Ascending aorta (tissue), 2 donors: ENCODE results near the gene ATP5F1B. TPM values are rescaled to one million over a fixed set of nuclear protein-coding genes. Genes with fewer than 3 reads are reported as not detected.
A peak's percentile ranks its signal among the peaks of the same experiment; 100 is the strongest.

ENCODE experiments used
- DNase-seq, 2 donors: peaks; one replicate each; pipeline ENCODE4 v3.0.0-alpha.2; 2019; ENCODE audit warnings: low spot score in 2 of 2
- H3K27ac ChIP-seq, 2 donors: fragments of 200-600 bp; sonication (generic); one replicate each; pipeline ENCODE4 v1.5.1; 2016 to 2017; ENCODE audit warnings: mild to moderate bottlenecking in 1 of 2
- H3K27me3 ChIP-seq: fragments of 200-600 bp; sonication (generic); one replicate; pipeline ENCODE4 v1.5.1; 2017
- H3K36me3 ChIP-seq, 2 donors: fragments of 200-600 bp; sonication (generic); one replicate each; pipeline ENCODE4 v1.5.1; 2016
- H3K4me1 ChIP-seq, 2 donors: fragments of 200-600 bp; sonication (generic); one replicate each; pipeline ENCODE4 v1.5.1; 2016 to 2017; ENCODE audit warnings: mild to moderate bottlenecking in 1 of 2
- H3K4me3 ChIP-seq, 2 donors: fragments of 200-600 bp; sonication (generic); one replicate each; pipeline ENCODE4 v1.5.1; 2016 to 2017; ENCODE audit warnings: mild to moderate bottlenecking in 1 of 2
- H3K9me3 ChIP-seq, 2 donors: fragments of 200-600 bp; sonication (generic); one replicate each; pipeline ENCODE4 v1.5.1; 2016
- CTCF ChIP-seq, 3 experiments: fragments of 200-600 bp in 2 of 3; fragments of 450-650 bp in 1 of 3; sonication (generic) in 2 of 3; IDR thresholded peaks; one replicate each; pipeline ENCODE4 v1.5.1; 2016 to 2019; ENCODE audit warnings: antibody characterized with exemption in 3 of 3, mild to moderate bottlenecking in 1 of 3, moderate library complexity in 1 of 3
- intact Hi-C: fragments of 100-400 bp; cut with DNase I; formaldehyde crosslinking; loops from one replicate; pipeline ENCODE4 v1.15.1; 2023
- total RNA-seq: library from RNA; depleted of rRNA; stranded (reverse); fragments of >200 nt; gene quantifications from one replicate; pipeline ENCODE4 v1.1.0, GENCODE V29; 2016

Gene ATP5F1B
- total RNA-seq, 1 donor from 2014 or later: 197 TPM

GRCh38 chr12:56684745-56685359 lies 39.1 kb upstream of the ATP5F1B start:
- peak overlapping the region; percentile 57 to 99 for H3K27ac ChIP-seq
- peak in 1 of 2 donors; percentile 31 for DNase-seq
- H3K27me3 ChIP-seq: no peaks in the 10 kb centered on the region
- H3K4me1 ChIP-seq: peaks cover 13 to 28% of the 10 kb centered on the region in 2 donors
- no peaks in the 10 kb centered on the region for H3K9me3 ChIP-seq
- peaks cover 0 to 6% of the 10 kb centered on the region in 2 donors for H3K36me3 ChIP-seq
- TF ChIP-seq CTCF (IDR thresholded peaks at IDR 0.05): no peak
- peak overlapping the region; percentile 35 to 87 for H3K4me3 ChIP-seq
- intact Hi-C loops: no loop called here

DNA sequence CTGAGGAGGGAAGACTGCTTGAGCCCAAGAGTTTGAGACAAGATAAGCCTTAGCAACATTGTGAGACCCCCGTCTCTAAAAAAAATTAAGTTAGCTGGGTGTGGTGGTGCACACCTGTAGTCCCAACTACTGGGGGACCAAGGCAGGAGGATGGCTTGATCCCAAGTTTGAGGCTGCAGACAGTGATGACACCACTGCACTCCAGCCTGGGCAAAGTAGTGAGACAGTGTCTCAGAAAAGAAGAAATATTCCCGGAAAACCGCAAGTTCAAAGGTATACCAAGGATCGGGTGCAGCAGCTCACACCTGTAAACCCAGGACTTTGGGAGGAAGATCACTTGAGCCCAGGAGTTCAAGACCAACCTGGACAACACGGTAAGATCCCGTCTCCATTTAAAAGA lies 36.5 kb upstream of the ATP5F1B start:
- no peaks in the 10 kb centered on the region for H3K27me3 ChIP-seq
- H3K36me3 ChIP-seq: peaks cover 0 to 10% of the 10 kb centered on the region in 2 donors
- TF ChIP-seq CTCF (IDR thresholded peaks at IDR 0.05): no peak
- H3K27ac ChIP-seq: no peak overlapping the region
- peak in 1 of 2 donors; percentile 21 for DNase-seq
- H3K9me3 ChIP-seq: no peaks in the 10 kb centered on the region
- H3K4me1 ChIP-seq: peaks cover 13 to 36% of the 10 kb centered on the region in 2 donors
- intact Hi-C loops: no loop called here
- H3K4me3 ChIP-seq: no peak overlapping the region

GRCh38 chr12:56679883-56680575 lies 34.2 kb upstream of the ATP5F1B start:
- no peak overlapping the region for H3K4me3 ChIP-seq
- TF ChIP-seq CTCF (IDR thresholded peaks at IDR 0.05): no peak
- H3K4me1 ChIP-seq: peaks cover 8 to 25% of the 10 kb centered on the region in 2 donors
- H3K36me3 ChIP-seq: peaks cover 0 to 10% of the 10 kb centered on the region in 2 donors
- no peaks in the 10 kb centered on the region for H3K9me3 ChIP-seq
- no peaks in the 10 kb centered on the region for H3K27me3 ChIP-seq
- no peak for DNase-seq
- no peak overlapping the region for H3K27ac ChIP-seq
- intact Hi-C loops: no loop called here

GRCh38 chr12:56678852-56679251 lies 33.1 kb upstream of the ATP5F1B start:
- Histone ChIP-seq H3K4me1 (peaks cover 5 to 20% of the 10 kb centered on the region in 2 donors), H3K36me3 (peaks cover 0 to 10% of the 10 kb centered on the region in 2 donors), H3K27ac (peak overlapping the region in 1 of 2 donors; percentile 21), H3K9me3 (no peaks in the 10 kb centered on the region), H3K4me3 (no peak overlapping the region), H3K27me3 (no peaks in the 10 kb centered on the region)
- DNase-seq: no peak
- intact Hi-C loops: no loop called here
- no peak for TF ChIP-seq CTCF (IDR thresholded peaks at IDR 0.05)

DNA sequence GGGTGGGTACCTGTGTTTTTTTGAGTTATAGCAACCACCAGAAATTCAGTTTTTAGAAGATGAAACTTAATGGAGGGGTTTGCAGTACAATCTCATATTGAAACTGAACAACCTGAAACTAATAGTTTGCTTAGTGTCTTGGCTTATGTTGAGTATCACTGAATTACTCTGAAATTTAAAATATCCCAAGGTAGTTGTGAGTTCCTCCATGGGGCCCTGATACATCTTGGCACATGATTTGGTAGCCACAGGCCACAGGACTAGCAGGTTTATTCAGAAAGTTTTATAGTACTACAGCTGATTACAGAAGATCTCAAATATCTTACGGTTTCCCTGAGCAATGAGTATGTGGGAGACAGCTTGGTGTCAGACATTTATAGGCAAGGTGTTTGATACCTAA lies 31.9 kb upstream of the ATP5F1B start:
- H3K4me1 ChIP-seq: peaks cover 1 to 20% of the 10 kb centered on the region in 2 donors
- no peak overlapping the region for H3K4me3 ChIP-seq
- H3K36me3 ChIP-seq: peaks cover 0 to 10% of the 10 kb centered on the region in 2 donors
- no peak for DNase-seq
- no peak for TF ChIP-seq CTCF (IDR thresholded peaks at IDR 0.05)
- intact Hi-C loops: no loop called here
- H3K27me3 ChIP-seq: no peaks in the 10 kb centered on the region
- H3K27ac ChIP-seq: no peak overlapping the region
- H3K9me3 ChIP-seq: no peaks in the 10 kb centered on the region
